OCI-LY3 (cell line): ENCODE measurements around the gene EARS2.

Experiments
- H2AFZ ChIP-seq: fragments of 200-600, 300-600 bp; shearing (Covaris generic); 2 replicates; pipeline ENCODE4 v1.6.0; 2014; ENCODE audit warnings: antibody characterized with exemption, low read depth, low read length
- H3K27ac ChIP-seq: fragments of 200-600, 300-600 bp; sonication (generic); 2 replicates; pipeline ENCODE4 v1.5.1; 2014; ENCODE audit warnings: mild to moderate bottlenecking, low read length, moderate library complexity, mixed read lengths
- H3K27me3 ChIP-seq: fragments of 200-600, 300-600 bp; sonication (generic); 2 replicates; pipeline ENCODE4 v1.6.1; 2014; ENCODE audit warnings: low read depth, low read length, mixed read lengths
- H3K36me3 ChIP-seq: fragments of 200-600, 300-600 bp; sonication (generic); replicated peaks from 2 replicates; pipeline ENCODE3; 2014; ENCODE audit warnings: low read depth, low read length, mixed read lengths
- H3K4me1 ChIP-seq: fragments of 300-600, 200-600 bp; sonication (generic); 2 replicates; pipeline ENCODE4 v1.6.1; 2014; ENCODE audit warnings: low read length, mixed read lengths
- H3K4me2 ChIP-seq: fragments of 200-600, 300-600 bp; sonication (generic); 2 replicates; pipeline ENCODE4 v1.6.1; 2014; ENCODE audit warnings: low read length, mixed read lengths
- H3K4me3 ChIP-seq: fragments of 300-600, 200-600 bp; sonication (generic); 2 replicates; pipeline ENCODE4 v1.5.1; 2014; ENCODE audit warnings: antibody characterized with exemption, mild to moderate bottlenecking, low read length, moderate library complexity
- H3K79me2 ChIP-seq: fragments of 300-600, 200-600 bp; shearing (Covaris generic); 2 replicates; pipeline ENCODE4 v1.6.1; 2014; ENCODE audit warnings: mild to moderate bottlenecking, low read length, mixed read lengths
- H3K9ac ChIP-seq: fragments of 300-600, 200-600 bp; shearing (Covaris generic); 2 replicates; pipeline ENCODE4 v1.6.0; 2014; ENCODE audit warnings: mild to moderate bottlenecking, low read length, moderate library complexity
- H3K9me3 ChIP-seq: fragments of 200-600, 300-600 bp; shearing (Covaris generic); 2 replicates; pipeline ENCODE4 v1.6.1; 2014; ENCODE audit warnings: low read length, mixed read lengths; ENCODE audit not compliant: insufficient read depth
- H4K20me1 ChIP-seq: fragments of 200-600, 300-600 bp; sonication (generic); 2 replicates; pipeline ENCODE4 v1.6.1; 2016; ENCODE audit warnings: low read length, mixed read lengths; ENCODE audit not compliant: insufficient read depth
- CTCF ChIP-seq: fragments of 200-600, 300-600 bp; sonication (generic); IDR thresholded peaks from 2 replicates; pipeline ENCODE4 v1.5.1; 2014; ENCODE audit warnings: antibody characterized with exemption, low read length, low read depth
- EZH2phosphoT487 ChIP-seq: fragments of 200-600 bp; shearing (Covaris generic); IDR thresholded peaks from 2 replicates; pipeline ENCODE4 v1.6.1; 2018; ENCODE audit warnings: antibody characterized with exemption, mixed run types, low read depth

Gene EARS2

GRCh38 chr16:23476289-23476688, 80.9 kb downstream of the EARS2 start:
- Histone ChIP-seq H3K27ac (no peak overlapping the region), H3K4me3 (no peak overlapping the region), H3K36me3 (peaks cover 62% of the 10 kb centered on the region), H4K20me1 (peaks cover 32% of the 10 kb centered on the region; the same call in 1 of the 2 replicates), H3K27me3 (no peaks in the 10 kb centered on the region), H2AFZ (no peak overlapping the region), H3K4me1 (no peaks in the 10 kb centered on the region), H3K9me3 (no peaks in the 10 kb centered on the region), H3K4me2 (no peak overlapping the region), H3K79me2 (no peaks in the 10 kb centered on the region), H3K9ac (no peak overlapping the region)
- no peak for TF ChIP-seq EZH2phosphoT487
- TF ChIP-seq CTCF, result no peak
